ENCODE results near the gene GSAP.

GSAP gene

DNA sequence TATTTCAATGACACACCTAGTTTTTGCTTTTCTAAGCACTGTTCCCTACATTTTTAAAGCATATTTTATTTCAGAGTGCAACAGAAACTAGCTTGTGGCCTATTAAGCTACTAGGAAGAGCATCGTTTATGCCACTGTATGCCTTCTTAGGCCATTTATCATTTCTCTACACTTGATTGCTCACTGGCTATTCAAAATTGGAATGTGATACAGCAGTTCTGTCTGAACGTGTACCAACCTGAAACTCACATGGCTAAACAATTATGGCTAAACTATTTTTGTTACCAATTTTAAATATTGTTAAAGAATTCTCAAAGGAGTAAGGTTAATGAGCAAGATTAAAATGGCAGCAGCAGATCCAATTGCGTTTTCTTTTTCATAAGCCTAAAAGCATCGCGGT is 105.2 kb downstream of the GSAP start:
- Histone ChIP-seq H3K4me2 (no peak overlapping the region), H3K27ac (no peak overlapping the region), H3K4me3 (IDR thresholded peaks at IDR 0.05; ENCODE audit: insufficient read depth, low read depth, low read length) (no peak overlapping the region), H2AFZ (ENCODE audit: low read depth) (no peak overlapping the region), H3K36me3 (ENCODE audit: insufficient read depth) (no peaks in the 10 kb centered on the region), H3K79me2 (ENCODE audit: insufficient read depth, low read depth) (no peaks in the 10 kb centered on the region), H3K9ac (no peak overlapping the region), H3K27me3 (ENCODE audit: insufficient read depth, low read depth) (no peaks in the 10 kb centered on the region), H3K4me1 (ENCODE audit: low read depth, poor library complexity, severe bottlenecking) (no peaks in the 10 kb centered on the region), H4K20me1 (ENCODE audit: insufficient read depth) (no peaks in the 10 kb centered on the region)
- TF ChIP-seq, protein P1, sequence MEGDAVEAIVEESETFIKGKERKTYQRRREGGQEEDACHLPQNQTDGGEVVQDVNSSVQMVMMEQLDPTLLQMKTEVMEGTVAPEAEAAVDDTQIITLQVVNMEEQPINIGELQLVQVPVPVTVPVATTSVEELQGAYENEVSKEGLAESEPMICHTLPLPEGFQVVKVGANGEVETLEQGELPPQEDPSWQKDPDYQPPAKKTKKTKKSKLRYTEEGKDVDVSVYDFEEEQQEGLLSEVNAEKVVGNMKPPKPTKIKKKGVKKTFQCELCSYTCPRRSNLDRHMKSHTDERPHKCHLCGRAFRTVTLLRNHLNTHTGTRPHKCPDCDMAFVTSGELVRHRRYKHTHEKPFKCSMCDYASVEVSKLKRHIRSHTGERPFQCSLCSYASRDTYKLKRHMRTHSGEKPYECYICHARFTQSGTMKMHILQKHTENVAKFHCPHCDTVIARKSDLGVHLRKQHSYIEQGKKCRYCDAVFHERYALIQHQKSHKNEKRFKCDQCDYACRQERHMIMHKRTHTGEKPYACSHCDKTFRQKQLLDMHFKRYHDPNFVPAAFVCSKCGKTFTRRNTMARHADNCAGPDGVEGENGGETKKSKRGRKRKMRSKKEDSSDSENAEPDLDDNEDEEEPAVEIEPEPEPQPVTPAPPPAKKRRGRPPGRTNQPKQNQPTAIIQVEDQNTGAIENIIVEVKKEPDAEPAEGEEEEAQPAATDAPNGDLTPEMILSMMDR (conservative IDR thresholded peaks at IDR 0.05; ENCODE audit: low read depth, low read length) = no peak

DNA sequence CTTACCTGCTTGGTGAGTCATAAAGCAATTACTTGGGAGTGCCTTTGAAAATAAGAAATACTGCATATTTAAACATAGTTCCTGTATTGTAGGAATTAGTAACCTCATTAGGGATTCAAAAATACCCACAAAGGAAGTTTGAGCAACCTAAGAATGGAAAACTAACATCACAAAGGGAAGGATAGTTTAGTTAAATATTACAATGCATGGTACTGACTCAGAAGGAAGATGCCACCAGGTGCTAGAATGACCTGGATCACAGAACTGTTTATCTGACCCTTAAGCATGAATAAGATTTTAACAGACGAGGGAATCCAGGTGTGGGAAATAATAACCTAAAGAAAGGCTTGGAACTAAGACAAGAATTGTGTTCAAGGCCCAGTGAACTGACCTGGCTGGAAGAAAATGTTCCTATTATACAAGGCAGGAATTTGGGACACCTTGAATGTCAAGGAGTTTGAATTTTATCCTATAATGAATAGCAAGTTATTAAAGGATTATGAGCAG is 106.4 kb downstream of the GSAP start:
- no peak overlapping the region for H3K27ac ChIP-seq
- no peaks in the 10 kb centered on the region for H3K27me3 ChIP-seq (ENCODE audit: insufficient read depth, low read depth)
- H3K79me2 ChIP-seq (ENCODE audit: insufficient read depth, low read depth) = no peaks in the 10 kb centered on the region
- no peaks in the 10 kb centered on the region for H3K4me1 ChIP-seq (ENCODE audit: low read depth, poor library complexity, severe bottlenecking)
- no peaks in the 10 kb centered on the region for H4K20me1 ChIP-seq (ENCODE audit: insufficient read depth)
- H3K9ac ChIP-seq = no peak overlapping the region
- TF ChIP-seq, protein P1 (conservative IDR thresholded peaks at IDR 0.05; ENCODE audit: low read depth, low read length) = no peak
- no peak overlapping the region for H3K4me3 ChIP-seq (IDR thresholded peaks at IDR 0.05; ENCODE audit: insufficient read depth, low read depth, low read length)
- H3K36me3 ChIP-seq (ENCODE audit: insufficient read depth) = no peaks in the 10 kb centered on the region
- H2AFZ ChIP-seq (ENCODE audit: low read depth) = no peak overlapping the region
- no peak overlapping the region for H3K4me2 ChIP-seq

DNA sequence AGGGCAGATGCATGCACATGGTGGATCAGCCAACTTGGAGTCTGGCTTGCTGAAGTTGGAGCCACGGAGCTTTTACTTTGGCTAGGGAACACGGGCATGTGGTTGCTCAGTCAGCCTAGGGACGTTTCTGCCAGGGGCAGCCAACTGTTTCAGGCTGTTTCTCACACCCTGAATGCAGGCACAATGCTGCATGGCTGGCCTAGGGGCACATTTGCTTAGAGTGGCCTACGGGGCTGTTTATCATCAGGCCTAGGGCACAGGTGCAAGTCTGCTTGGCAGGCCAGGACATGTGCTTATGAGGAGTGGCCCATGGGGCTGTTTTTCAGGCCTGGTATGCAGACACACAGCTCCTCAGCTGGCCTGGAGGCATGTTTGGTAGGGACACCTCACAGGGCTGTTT is 107.4 kb downstream of the GSAP start:
- Histone ChIP-seq H4K20me1 (ENCODE audit: insufficient read depth) (no peaks in the 10 kb centered on the region), H3K79me2 (ENCODE audit: insufficient read depth, low read depth) (no peaks in the 10 kb centered on the region), H3K9ac (no peak overlapping the region), H3K4me2 (no peak overlapping the region), H2AFZ (ENCODE audit: low read depth) (no peak overlapping the region), H3K27ac (no peak overlapping the region), H3K4me3 (IDR thresholded peaks at IDR 0.05; ENCODE audit: insufficient read depth, low read depth, low read length) (no peak overlapping the region), H3K4me1 (ENCODE audit: low read depth, poor library complexity, severe bottlenecking) (no peaks in the 10 kb centered on the region), H3K36me3 (ENCODE audit: insufficient read depth) (no peaks in the 10 kb centered on the region), H3K27me3 (ENCODE audit: insufficient read depth, low read depth) (no peaks in the 10 kb centered on the region)
- TF ChIP-seq, protein P1 (conservative IDR thresholded peaks at IDR 0.05; ENCODE audit: low read depth, low read length) = no peak

DNA sequence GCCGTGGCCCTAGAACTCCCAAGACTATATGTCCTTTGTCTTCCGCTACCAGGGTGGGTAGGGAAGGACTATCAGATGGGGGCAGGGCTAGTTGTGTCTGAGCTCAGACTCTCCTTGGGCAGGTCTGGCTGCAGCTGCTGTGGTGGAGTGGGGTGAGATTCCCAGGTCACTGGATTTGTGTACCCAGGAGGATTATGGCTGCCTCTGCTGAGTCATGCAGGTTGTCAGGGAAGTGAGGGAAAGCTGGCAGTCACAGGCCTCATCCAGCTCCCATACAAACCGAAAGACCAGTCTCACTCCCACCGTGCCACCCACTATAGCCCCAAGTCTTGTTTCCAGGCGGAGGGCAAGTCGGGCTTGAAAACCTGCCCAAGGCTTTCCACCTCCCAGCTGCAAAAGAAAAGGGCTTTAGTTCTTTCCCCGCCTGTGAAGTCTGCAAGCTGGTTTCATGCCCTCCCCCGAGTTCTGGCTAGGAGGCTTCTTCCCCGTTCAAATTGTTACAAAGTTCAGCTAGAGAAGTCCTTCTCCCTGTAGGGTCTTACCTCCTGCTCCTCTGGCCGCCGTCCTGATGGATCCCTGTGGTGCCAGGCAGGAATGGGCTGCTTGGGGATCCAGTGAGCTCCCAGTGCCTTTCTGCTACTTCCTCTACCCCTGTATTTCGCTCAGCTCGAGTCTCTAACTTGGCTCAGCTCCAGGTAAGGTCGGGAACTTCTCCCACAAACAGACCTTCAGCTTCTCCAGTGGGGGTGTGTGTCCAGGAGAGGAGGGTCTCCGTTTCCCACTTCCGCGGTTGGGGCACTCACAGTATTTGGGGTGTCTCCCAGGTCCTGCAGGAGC is 109.7 kb downstream of the GSAP start:
- Histone ChIP-seq H3K79me2 (ENCODE audit: insufficient read depth, low read depth) (no peaks in the 10 kb centered on the region), H3K9ac (no peak overlapping the region), H3K4me1 (ENCODE audit: low read depth, poor library complexity, severe bottlenecking) (no peaks in the 10 kb centered on the region), H2AFZ (ENCODE audit: low read depth) (no peak overlapping the region), H3K27ac (no peak overlapping the region), H3K27me3 (ENCODE audit: insufficient read depth, low read depth) (no peaks in the 10 kb centered on the region), H3K4me2 (no peak overlapping the region), H3K4me3 (IDR thresholded peaks at IDR 0.05; ENCODE audit: insufficient read depth, low read depth, low read length) (no peak overlapping the region), H3K36me3 (ENCODE audit: insufficient read depth) (no peaks in the 10 kb centered on the region), H4K20me1 (ENCODE audit: insufficient read depth) (no peaks in the 10 kb centered on the region)
- TF ChIP-seq, protein P1 (conservative IDR thresholded peaks at IDR 0.05; ENCODE audit: low read depth, low read length) = no peak
